ENCODE data around the gene LRFN4. TPM values are rescaled to one million over a fixed set of nuclear protein-coding genes. Genes with fewer than 3 reads are reported as not detected.

Gene LRFN4
- total RNA-seq, 2 experiments from 2014 or later: 14.1 to 16.6 TPM

DNA sequence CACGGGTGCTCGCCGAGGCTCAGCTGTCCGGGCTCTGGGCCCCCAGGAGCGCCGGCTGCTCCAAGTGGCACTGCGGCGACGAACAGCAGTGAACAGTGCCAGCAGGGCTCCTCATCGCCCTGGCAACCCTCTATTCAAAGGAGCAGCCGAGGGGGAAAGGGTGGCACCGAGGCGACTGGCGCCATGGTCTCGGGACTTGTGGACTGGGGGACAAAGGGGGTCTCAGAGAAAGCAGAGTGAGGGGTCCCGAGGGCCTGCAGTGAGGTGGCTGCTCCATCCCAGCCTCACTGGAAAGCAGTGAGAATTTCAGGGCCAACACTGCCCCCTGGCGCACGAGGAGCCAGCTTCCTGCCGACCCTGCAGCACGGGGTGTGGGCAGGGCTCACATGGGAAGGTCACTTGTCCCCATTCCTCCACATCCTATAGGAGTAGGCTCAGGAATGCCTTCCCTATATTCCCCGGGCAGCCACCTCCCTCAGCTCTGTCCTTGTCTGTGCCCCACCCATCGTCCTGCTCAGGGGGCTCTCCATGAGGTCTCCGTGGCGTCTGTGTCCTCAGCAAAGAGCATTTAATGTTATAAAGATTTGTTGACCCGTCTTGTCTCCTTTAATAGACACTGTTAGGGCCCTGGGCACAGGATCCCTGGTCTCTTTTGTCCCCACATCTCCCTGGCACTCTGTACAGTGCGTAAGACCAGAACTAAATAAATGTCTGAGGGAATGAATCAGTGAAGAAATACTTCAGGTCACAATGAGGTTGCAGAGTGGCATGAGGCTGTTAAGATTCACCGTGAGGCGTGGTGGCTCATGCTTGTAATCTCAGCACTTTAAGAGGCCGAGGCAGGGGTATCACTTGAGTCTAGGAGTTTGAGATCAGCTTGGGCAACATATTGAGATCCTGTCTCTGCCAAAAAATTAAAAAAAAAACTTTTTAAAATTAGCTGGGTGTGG, 26.4 kb downstream of the LRFN4 start:
- H3K9me3 Mint-ChIP-seq: no peaks in the 10 kb centered on the region
- H3K4me1 Mint-ChIP-seq: peaks cover 13% of the 10 kb centered on the region
- no peak overlapping the region for H3K27ac Mint-ChIP-seq
- CTCF ChIA-PET: interaction anchor here (0.6 to 1.3 kb wide), 7 partner anchors 9 to 187 kb away, joined by 3 to 6 read pairs (median 3); no protein-coding TSS in a partner anchor
- H3K27me3 Mint-ChIP-seq: no peaks in the 10 kb centered on the region
- POLR2A ChIA-PET: interaction anchor here (0.6 kb wide), 1 partner anchor 201 kb away, joined by 3 read pairs; no protein-coding TSS in a partner anchor
- no peaks in the 10 kb centered on the region for H3K36me3 Mint-ChIP-seq (ENCODE audit: low read depth)
- peak; percentile 70 for DNase-seq
- no peak overlapping the region for H3K4me3 Mint-ChIP-seq

GRCh38 chr11:66884443-66884842, 27.6 kb downstream of the LRFN4 start:
- H3K4me1 Mint-ChIP-seq: peaks cover 13% of the 10 kb centered on the region
- CTCF ChIA-PET: interaction anchor here (1.1 to 1.3 kb wide), 3 partner anchors 8 to 189 kb away, joined by 3 to 6 read pairs (median 4); no protein-coding TSS in a partner anchor
- no peak overlapping the region for H3K4me3 Mint-ChIP-seq
- H3K27me3 Mint-ChIP-seq: no peaks in the 10 kb centered on the region
- no peak overlapping the region for H3K27ac Mint-ChIP-seq
- POLR2A ChIA-PET: no interaction called here
- H3K9me3 Mint-ChIP-seq: no peaks in the 10 kb centered on the region
- DNase-seq: no peak
- H3K36me3 Mint-ChIP-seq (ENCODE audit: low read depth): no peaks in the 10 kb centered on the region

DNA sequence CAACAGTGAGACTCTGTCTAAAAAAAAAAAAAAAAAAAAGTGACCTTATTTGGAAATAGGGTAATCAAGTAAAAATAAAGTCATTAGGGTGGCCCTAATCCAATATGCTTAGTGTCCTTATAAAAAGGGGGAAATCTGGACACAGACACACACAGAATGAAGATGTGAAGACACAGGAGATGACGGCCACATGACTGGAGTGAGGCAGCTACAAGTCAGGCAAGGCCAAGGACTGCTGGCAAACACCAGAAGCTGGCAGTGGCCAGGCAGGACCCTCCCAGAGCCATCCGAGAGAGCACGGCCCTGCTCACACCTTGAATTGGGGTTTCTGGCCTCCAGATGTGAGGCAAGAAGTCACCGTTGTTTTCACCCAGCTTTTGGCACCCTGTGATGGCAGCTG, 28.6 kb downstream of the LRFN4 start:
- H3K4me3 Mint-ChIP-seq: no peak overlapping the region
- ChIA-PET CTCF (no interaction called here), POLR2A (no interaction called here)
- H3K36me3 Mint-ChIP-seq (ENCODE audit: low read depth): no peaks in the 10 kb centered on the region
- H3K4me1 Mint-ChIP-seq: peaks cover 7% of the 10 kb centered on the region
- H3K27ac Mint-ChIP-seq: no peak overlapping the region
- no peaks in the 10 kb centered on the region for H3K27me3 Mint-ChIP-seq
- no peak for DNase-seq
- no peaks in the 10 kb centered on the region for H3K9me3 Mint-ChIP-seq

GRCh38 chr11:66885950-66886440, 29.1 kb downstream of the LRFN4 start:
- no peak overlapping the region for H3K4me3 Mint-ChIP-seq
- no peaks in the 10 kb centered on the region for H3K27me3 Mint-ChIP-seq
- peaks cover 2% of the 10 kb centered on the region for H3K4me1 Mint-ChIP-seq
- H3K9me3 Mint-ChIP-seq: no peaks in the 10 kb centered on the region
- no peaks in the 10 kb centered on the region for H3K36me3 Mint-ChIP-seq (ENCODE audit: low read depth)
- no peak for DNase-seq
- no peak overlapping the region for H3K27ac Mint-ChIP-seq
- ChIA-PET CTCF (no interaction called here), POLR2A (no interaction called here)

- ChIA-PET CTCF (no interaction called here), POLR2A (no interaction called here)
- H3K9me3 Mint-ChIP-seq: no peaks in the 10 kb centered on the region
- no peaks in the 10 kb centered on the region for H3K36me3 Mint-ChIP-seq (ENCODE audit: low read depth)
- no peak overlapping the region for H3K4me3 Mint-ChIP-seq
- no peaks in the 10 kb centered on the region for H3K27me3 Mint-ChIP-seq
- H3K27ac Mint-ChIP-seq: no peak overlapping the region
- H3K4me1 Mint-ChIP-seq: peaks cover under 1% of the 10 kb centered on the region
- no peak for DNase-seq
Observed at GRCh38 chr11:66886671-66887221, 29.9 kb downstream of the LRFN4 start.

DNA sequence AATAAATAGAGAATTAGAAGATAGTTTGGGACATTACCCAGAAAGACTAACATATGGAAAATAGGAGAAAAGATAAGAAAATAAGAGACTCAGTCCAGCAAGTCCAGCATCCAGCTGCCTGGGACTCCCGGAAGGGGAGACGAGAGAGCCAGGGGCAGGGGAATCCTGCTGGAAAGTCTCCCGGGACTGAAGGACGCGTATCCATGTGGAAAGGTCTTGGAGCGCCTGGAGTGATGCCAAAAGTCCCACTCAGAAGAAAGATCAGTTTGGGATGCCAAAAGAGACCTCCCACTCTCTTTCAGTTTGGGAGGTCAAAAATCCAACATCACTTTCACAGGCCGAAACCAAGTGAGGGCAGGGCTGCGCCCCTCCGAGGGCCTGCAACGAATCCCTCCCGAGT, 30.7 kb downstream of the LRFN4 start:
- Mint-ChIP-seq H3K36me3 (ENCODE audit: low read depth) (no peaks in the 10 kb centered on the region), H3K4me3 (no peak overlapping the region), H3K9me3 (no peaks in the 10 kb centered on the region), H3K27me3 (peaks cover 3% of the 10 kb centered on the region), H3K27ac (no peak overlapping the region), H3K4me1 (peaks cover 8% of the 10 kb centered on the region)
- ChIA-PET CTCF (no interaction called here), POLR2A (no interaction called here)
- DNase-seq: no peak

DNA sequence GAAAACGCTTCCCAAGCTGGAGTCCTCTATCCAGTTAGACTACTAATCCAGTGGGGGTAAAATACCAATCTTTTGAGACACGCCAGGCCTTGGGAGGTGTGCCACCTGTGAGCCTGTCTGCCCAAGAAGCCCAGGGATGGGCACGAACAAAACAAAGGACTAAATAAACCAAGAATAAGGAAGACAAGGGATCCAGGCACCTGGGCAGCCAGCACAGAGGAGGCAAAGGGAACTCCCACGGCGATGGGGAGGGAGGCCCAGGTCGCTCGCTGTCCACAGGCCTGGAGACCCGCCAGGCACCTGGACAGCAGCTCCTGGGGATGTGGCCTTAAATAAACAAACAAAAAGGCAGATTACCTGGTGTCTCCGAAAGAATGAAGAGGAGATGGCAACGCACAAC, 31.4 kb downstream of the LRFN4 start:
- Mint-ChIP-seq H3K27ac (no peak overlapping the region), H3K4me1 (peaks cover 8% of the 10 kb centered on the region), H3K27me3 (peaks cover 3% of the 10 kb centered on the region), H3K36me3 (ENCODE audit: low read depth) (no peaks in the 10 kb centered on the region), H3K4me3 (no peak overlapping the region), H3K9me3 (no peaks in the 10 kb centered on the region)
- POLR2A ChIA-PET: no interaction called here
- CTCF ChIA-PET: no interaction called here
- no peak for DNase-seq

DNA sequence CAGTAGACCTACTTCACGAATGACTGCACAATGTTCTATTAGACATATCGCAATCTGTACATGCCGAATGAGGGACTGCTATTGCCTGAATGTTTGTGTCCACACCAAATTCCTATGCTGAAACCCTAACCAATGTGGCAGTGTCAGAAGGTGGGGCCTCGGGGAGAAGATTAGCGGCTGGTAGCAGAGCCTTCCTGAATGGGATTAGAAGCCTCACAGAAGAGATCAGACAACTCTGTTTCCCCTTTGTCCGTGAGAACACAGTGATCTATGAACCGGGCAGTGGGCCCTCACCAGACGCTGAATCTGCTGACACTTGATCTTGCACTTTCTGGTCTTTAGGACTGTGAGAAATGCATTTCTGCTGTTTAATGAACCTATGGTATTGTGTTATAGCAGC, 33.1 kb downstream of the LRFN4 start:
- DNase-seq: no peak
- Mint-ChIP-seq H3K4me3 (no peak overlapping the region), H3K36me3 (ENCODE audit: low read depth) (no peaks in the 10 kb centered on the region), H3K27me3 (peaks cover 3% of the 10 kb centered on the region), H3K9me3 (no peaks in the 10 kb centered on the region), H3K27ac (no peak overlapping the region), H3K4me1 (peaks cover 8% of the 10 kb centered on the region)
- ChIA-PET CTCF (no interaction called here), POLR2A (no interaction called here)

- Mint-ChIP-seq H3K4me1 (peaks cover 8% of the 10 kb centered on the region), H3K9me3 (no peaks in the 10 kb centered on the region), H3K27ac (peak overlapping the region; percentile 9), H3K27me3 (peaks cover 3% of the 10 kb centered on the region), H3K4me3 (no peak overlapping the region), H3K36me3 (ENCODE audit: low read depth) (no peaks in the 10 kb centered on the region)
- POLR2A ChIA-PET: no interaction called here
- CTCF ChIA-PET: interaction anchor here (1.0 kb wide), 2 partner anchors 8 to 23 kb away, joined by 3 to 4 read pairs; no protein-coding TSS in a partner anchor
- peak; percentile 35 for DNase-seq
Observed at GRCh38 chr11:66891851-66892660, 35.2 kb downstream of the LRFN4 start.

GRCh38 chr11:66892911-66893310, 36.0 kb downstream of the LRFN4 start:
- POLR2A ChIA-PET: no interaction called here
- CTCF ChIA-PET: interaction anchor here (2.0 kb wide), 1 partner anchor 9 kb away, joined by 6 read pairs; no protein-coding TSS in a partner anchor
- DNase-seq: no peak
- Mint-ChIP-seq H3K27me3 (peaks cover 3% of the 10 kb centered on the region), H3K4me1 (peaks cover 8% of the 10 kb centered on the region), H3K9me3 (no peaks in the 10 kb centered on the region), H3K27ac (no peak overlapping the region), H3K4me3 (no peak overlapping the region), H3K36me3 (ENCODE audit: low read depth) (no peaks in the 10 kb centered on the region)

GRCh38 chr11:66894141-66894540, 37.3 kb downstream of the LRFN4 start:
- peaks cover 3% of the 10 kb centered on the region for H3K27me3 Mint-ChIP-seq
- no peak overlapping the region for H3K4me3 Mint-ChIP-seq
- H3K36me3 Mint-ChIP-seq (ENCODE audit: low read depth): no peaks in the 10 kb centered on the region
- no peaks in the 10 kb centered on the region for H3K9me3 Mint-ChIP-seq
- no peak overlapping the region for H3K27ac Mint-ChIP-seq
- no peak for DNase-seq
- H3K4me1 Mint-ChIP-seq: peaks cover 8% of the 10 kb centered on the region
- POLR2A ChIA-PET: no interaction called here
- CTCF ChIA-PET: interaction anchor here (1.0 to 2.0 kb wide), 2 partner anchors 8 to 11 kb away, joined by 3 to 6 read pairs; no protein-coding TSS in a partner anchor

DNA sequence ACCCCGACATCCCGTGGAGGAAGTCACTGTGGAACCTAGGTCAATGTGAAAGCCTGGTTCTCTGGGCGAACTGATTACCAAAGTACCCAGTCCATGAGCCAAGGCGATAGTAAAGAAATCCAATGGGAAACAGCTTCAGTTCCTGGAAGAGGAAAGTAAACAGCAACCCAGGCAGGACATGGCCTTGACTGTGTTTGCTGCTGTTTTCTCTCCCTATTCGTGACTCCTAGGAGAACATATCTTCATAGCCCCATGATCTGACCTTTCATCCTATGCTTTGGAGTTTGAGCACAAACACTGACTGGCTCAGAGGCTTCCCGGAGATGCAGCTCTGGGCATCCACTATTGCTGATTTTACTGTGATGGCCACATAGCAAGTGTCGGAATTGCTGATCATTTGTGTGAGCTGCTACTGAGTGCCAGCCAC, 45.1 kb downstream of the LRFN4 start:
- ChIA-PET CTCF (interaction anchor here (1.0 kb wide), 1 partner anchor 8 kb away, joined by 3 read pairs; no protein-coding TSS in a partner anchor), POLR2A (no interaction called here)
- H3K27me3 Mint-ChIP-seq: no peaks in the 10 kb centered on the region
- no peak overlapping the region for H3K4me3 Mint-ChIP-seq
- H3K4me1 Mint-ChIP-seq: no peaks in the 10 kb centered on the region
- no peak for DNase-seq
- no peaks in the 10 kb centered on the region for H3K36me3 Mint-ChIP-seq (ENCODE audit: low read depth)
- no peak overlapping the region for H3K27ac Mint-ChIP-seq
- H3K9me3 Mint-ChIP-seq: no peaks in the 10 kb centered on the region

All from activated CD4-positive, alpha-beta T cell treated with anti-CD3 and anti-CD28 coated beads, Interleukin-2, amount 10 ng/mL, durations not matched to agents 7 days and 5 days (primary cell).